Activated CD4-positive, alpha-beta memory T cell treated with anti-CD3 and anti-CD28 coated beads for 36 hours (primary cell): ENCODE results near the gene DMAP1. TPM values are rescaled to one million over a fixed set of nuclear protein-coding genes. Genes with fewer than 3 reads are reported as not detected.

ENCODE experiments used
- CTCF ChIA-PET: fragments of 350-600 bp; sonication (Branson Sonifier 250); formaldehyde crosslinking; loops from one replicate; lab custom pipeline; 2021; ENCODE audit warnings: antibody characterized with exemption, inconsistent platforms; lab: Charles Lee
- POLR2A ChIA-PET: fragments of 350-600 bp; sonication (Branson Sonifier 250); formaldehyde crosslinking; loops from one replicate; lab custom pipeline; 2021; ENCODE audit warnings: antibody characterized with exemption; lab: Charles Lee
- DNase-seq: peaks from one replicate; pipeline ENCODE4 v3.0.0-alpha.2; 2020
- H3K27ac Mint-ChIP-seq: one replicate; pipeline ENCODE4 v1.8.0; 2021; ENCODE audit warnings: mixed read lengths
- H3K27me3 Mint-ChIP-seq: one replicate; pipeline ENCODE4 v1.8.0; 2021; ENCODE audit warnings: mixed read lengths
- H3K36me3 Mint-ChIP-seq: one replicate; pipeline ENCODE4 v1.8.0; 2021; ENCODE audit warnings: mixed read lengths
- H3K4me1 Mint-ChIP-seq: one replicate; pipeline ENCODE4 v1.8.0; 2021; ENCODE audit warnings: low read depth, mixed read lengths
- H3K4me3 Mint-ChIP-seq: one replicate; pipeline ENCODE4 v1.8.0; 2021; ENCODE audit warnings: mild to moderate bottlenecking, mixed read lengths
- H3K9me3 Mint-ChIP-seq: one replicate; pipeline ENCODE4 v1.8.0; 2021; ENCODE audit warnings: mixed read lengths
- intact Hi-C: fragments of 100-400 bp; cut with micrococcal nuclease; formaldehyde crosslinking; loops from one replicate; pipeline ENCODE4 v1.15.1; 2023
- total RNA-seq, 2 experiments: library from RNA; stranded (reverse); gene quantifications; one replicate each; pipeline ENCODE4 v1.2.3, GENCODE V29; 2021

Gene DMAP1
- total RNA-seq, 2 experiments from 2014 or later: 31.1 to 32.8 TPM

GRCh38 chr1:44244986-44245385 is 31.7 kb downstream of the DMAP1 start:
- Mint-ChIP-seq H3K27me3 (no peaks in the 10 kb centered on the region), H3K4me3 (no peak overlapping the region), H3K36me3 (no peaks in the 10 kb centered on the region), H3K27ac (no peak overlapping the region), H3K4me1 (no peaks in the 10 kb centered on the region), H3K9me3 (no peaks in the 10 kb centered on the region)
- intact Hi-C loops: no loop called here
- POLR2A ChIA-PET: no interaction called here
- CTCF ChIA-PET: no interaction called here
- no peak for DNase-seq

DNA sequence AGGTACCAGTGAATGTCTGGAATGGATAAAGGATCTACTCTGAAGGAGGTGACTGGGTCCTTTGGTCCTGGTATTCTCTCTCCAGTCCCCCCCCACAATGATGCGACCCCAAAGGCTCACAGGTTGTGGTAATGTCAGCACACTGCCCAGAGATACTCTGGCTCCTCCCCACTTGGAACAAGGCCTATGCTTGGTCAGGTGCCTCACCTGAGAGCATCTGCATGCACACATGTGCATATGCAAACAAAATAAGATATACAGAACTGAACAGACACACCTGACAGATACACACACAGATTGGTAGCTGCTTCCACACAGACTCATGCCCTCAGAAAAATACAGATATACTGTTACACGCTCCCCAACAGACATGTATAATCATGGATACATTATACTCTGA is 33.5 kb downstream of the DMAP1 start:
- no peaks in the 10 kb centered on the region for H3K36me3 Mint-ChIP-seq
- H3K9me3 Mint-ChIP-seq: no peaks in the 10 kb centered on the region
- ChIA-PET POLR2A (no interaction called here), CTCF (interaction anchor here (1.0 kb wide), 1 partner anchor 71 kb away, joined by 3 read pairs; no protein-coding TSS in a partner anchor)
- H3K4me1 Mint-ChIP-seq: no peaks in the 10 kb centered on the region
- DNase-seq: no peak
- no peaks in the 10 kb centered on the region for H3K27me3 Mint-ChIP-seq
- no peak overlapping the region for H3K4me3 Mint-ChIP-seq
- intact Hi-C loops: no loop called here
- no peak overlapping the region for H3K27ac Mint-ChIP-seq

DNA sequence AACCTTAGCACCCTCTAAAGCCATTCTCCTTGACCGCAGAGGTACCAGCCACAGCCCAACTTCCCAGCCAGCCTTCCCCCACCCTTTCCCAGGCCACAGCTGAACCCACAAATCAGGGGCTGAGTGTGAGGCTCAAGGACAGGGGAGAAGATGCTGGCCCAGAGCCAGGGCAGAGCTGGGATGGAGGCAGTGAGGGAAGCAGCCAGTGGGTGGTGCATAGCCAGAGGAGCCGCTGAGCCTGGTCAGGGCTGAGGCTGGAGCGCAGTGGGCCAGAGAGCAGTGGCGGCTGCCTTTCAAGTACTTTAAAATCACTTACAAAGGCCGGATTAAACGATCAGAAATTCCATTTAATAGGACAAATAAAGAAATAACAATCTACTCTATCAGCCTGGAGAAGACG is 36.3 kb downstream of the DMAP1 start:
- Mint-ChIP-seq H3K4me3 (no peak overlapping the region), H3K36me3 (no peaks in the 10 kb centered on the region), H3K9me3 (no peaks in the 10 kb centered on the region), H3K4me1 (no peaks in the 10 kb centered on the region), H3K27me3 (no peaks in the 10 kb centered on the region), H3K27ac (no peak overlapping the region)
- intact Hi-C loops: no loop called here
- ChIA-PET POLR2A (no interaction called here), CTCF (interaction anchor here (1.2 kb wide), 1 partner anchor 32 kb away, joined by 4 read pairs; no protein-coding TSS in a partner anchor)
- no peak for DNase-seq

DNA sequence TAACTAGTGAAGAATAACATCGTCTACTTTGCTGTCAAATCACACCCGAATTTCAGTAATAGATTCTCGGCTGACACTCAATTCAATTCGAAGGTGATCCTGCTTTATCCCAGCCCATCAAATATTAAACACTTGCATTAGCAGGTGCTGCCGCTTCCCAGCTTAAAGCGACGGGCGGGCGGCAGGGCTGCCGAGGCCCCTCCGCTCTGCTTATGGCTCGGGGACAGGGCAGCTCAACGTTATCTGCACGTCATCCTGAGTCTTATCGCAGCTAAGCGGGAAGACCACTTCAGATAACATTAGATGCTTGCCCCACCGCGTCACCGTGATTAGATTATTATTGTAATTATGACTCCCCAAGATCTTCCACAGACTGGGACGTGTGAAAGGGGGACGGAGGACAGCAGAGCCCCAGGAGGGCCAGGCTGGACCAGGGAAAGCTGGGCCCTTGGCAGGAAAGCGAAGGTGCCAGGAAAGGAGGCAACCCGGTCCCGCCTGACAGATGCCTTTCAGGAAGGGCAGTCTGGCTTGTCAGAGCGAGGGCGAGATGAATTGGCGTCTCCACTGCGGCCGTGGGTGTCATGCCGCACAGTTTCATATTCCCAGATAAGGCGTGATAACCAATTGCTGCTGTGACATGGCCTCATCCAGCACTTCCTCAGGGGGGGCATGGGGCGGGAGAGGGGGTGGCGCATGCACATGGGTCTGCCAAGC is 37.0 kb downstream of the DMAP1 start:
- CTCF ChIA-PET: no interaction called here
- Mint-ChIP-seq H3K4me3 (no peak overlapping the region), H3K27me3 (no peaks in the 10 kb centered on the region), H3K36me3 (no peaks in the 10 kb centered on the region), H3K4me1 (no peaks in the 10 kb centered on the region), H3K27ac (no peak overlapping the region), H3K9me3 (no peaks in the 10 kb centered on the region)
- intact Hi-C loops: no loop called here
- DNase-seq: no peak
- POLR2A ChIA-PET: no interaction called here

DNA sequence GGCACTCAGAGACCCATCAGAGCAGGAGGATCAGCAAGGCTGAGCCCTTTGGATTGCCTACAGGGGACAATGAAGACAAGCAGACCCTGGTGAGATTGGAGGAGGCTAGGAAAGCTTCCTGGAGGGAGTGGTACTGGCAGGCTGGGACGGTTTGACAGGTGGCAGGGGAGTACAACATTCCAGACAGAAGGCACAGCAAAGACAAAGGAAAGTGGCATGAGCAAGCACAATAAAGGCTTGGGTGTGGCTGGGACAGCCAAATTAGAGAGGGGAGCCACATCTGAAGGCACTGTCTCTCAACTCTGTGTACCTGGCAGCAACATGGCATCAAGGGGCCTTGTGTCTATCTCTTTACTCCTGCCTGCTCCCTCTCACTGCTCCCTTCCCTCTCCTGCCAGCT is 38.2 kb downstream of the DMAP1 start:
- DNase-seq: no peak
- ChIA-PET CTCF (no interaction called here), POLR2A (no interaction called here)
- Mint-ChIP-seq H3K4me3 (no peak overlapping the region), H3K9me3 (no peaks in the 10 kb centered on the region), H3K36me3 (no peaks in the 10 kb centered on the region), H3K27ac (no peak overlapping the region), H3K27me3 (no peaks in the 10 kb centered on the region), H3K4me1 (no peaks in the 10 kb centered on the region)
- intact Hi-C loops: no loop called here

DNA sequence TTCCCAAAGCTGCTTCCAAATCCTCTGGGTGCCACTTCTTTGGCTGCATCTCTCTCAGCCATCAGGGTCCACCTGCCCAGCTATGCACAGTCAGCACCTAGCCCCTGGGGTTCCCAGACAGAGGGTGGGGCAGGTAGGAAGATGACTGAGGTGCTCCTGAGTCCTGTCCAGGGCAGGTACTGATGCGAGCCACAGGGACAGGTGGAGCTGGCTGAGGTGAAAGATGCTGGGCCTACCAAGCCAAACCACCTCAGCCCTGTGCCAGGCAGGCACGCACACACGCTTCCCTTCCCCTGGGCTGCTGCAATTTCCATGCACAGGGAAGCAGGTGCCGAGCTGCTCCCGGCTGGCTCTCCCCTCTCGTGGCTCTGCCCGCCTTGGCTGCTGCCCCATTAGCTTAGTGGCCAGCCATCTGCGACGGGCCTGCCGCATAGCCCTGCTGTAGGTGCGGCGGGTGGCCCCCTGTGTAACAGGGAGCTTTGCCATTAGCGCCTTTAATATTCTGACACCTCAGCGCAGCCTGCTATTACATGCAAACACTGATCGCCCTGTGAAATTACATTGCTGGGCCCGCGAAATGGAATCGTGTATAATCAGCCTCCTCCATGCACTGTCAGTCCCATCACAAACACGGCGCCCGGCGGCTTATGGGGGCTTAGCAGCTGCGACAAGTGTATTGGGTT is 38.9 kb downstream of the DMAP1 start:
- ChIA-PET CTCF (interaction anchor here (0.5 kb wide), 1 partner anchor 1625 kb away, joined by 3 read pairs; no protein-coding TSS in a partner anchor), POLR2A (no interaction called here)
- no peaks in the 10 kb centered on the region for H3K27me3 Mint-ChIP-seq
- no peaks in the 10 kb centered on the region for H3K9me3 Mint-ChIP-seq
- intact Hi-C loops: no loop called here
- H3K36me3 Mint-ChIP-seq: no peaks in the 10 kb centered on the region
- DNase-seq: no peak
- no peak overlapping the region for H3K27ac Mint-ChIP-seq
- no peak overlapping the region for H3K4me3 Mint-ChIP-seq
- no peaks in the 10 kb centered on the region for H3K4me1 Mint-ChIP-seq

DNA sequence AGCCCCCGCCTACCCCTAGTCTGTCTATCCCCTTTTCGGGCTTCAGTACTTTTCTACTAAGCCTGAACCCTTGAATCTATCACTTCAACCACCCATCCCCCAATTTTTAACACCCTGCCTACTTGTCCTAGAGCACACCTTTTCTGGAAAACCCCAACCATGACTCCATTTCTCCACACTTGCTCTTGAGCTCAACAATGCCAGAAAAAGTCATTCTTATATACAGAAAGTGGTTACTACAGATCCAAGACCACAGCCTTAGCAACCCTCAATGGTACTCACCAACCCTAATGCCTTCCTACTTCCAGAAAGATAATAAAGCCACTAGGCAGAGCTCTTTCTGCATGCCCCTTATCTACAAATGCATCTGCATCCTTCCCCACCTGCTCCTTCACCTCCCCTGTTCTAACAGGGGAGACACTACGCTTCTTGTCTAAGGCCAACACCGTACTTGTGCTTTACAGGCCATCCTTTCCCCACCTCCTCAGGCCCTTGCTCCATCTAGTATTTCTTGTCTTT is 41.2 kb downstream of the DMAP1 start:
- Mint-ChIP-seq H3K36me3 (no peaks in the 10 kb centered on the region), H3K27me3 (no peaks in the 10 kb centered on the region), H3K9me3 (no peaks in the 10 kb centered on the region), H3K4me3 (no peak overlapping the region), H3K4me1 (no peaks in the 10 kb centered on the region), H3K27ac (no peak overlapping the region)
- CTCF ChIA-PET: interaction anchor here (0.6 to 1.8 kb wide), 3 partner anchors 14 to 410 kb away, joined by 3 to 5 read pairs (median 3); no protein-coding TSS in a partner anchor
- intact Hi-C loops: no loop called here
- POLR2A ChIA-PET: no interaction called here
- peak; percentile 13 for DNase-seq

DNA sequence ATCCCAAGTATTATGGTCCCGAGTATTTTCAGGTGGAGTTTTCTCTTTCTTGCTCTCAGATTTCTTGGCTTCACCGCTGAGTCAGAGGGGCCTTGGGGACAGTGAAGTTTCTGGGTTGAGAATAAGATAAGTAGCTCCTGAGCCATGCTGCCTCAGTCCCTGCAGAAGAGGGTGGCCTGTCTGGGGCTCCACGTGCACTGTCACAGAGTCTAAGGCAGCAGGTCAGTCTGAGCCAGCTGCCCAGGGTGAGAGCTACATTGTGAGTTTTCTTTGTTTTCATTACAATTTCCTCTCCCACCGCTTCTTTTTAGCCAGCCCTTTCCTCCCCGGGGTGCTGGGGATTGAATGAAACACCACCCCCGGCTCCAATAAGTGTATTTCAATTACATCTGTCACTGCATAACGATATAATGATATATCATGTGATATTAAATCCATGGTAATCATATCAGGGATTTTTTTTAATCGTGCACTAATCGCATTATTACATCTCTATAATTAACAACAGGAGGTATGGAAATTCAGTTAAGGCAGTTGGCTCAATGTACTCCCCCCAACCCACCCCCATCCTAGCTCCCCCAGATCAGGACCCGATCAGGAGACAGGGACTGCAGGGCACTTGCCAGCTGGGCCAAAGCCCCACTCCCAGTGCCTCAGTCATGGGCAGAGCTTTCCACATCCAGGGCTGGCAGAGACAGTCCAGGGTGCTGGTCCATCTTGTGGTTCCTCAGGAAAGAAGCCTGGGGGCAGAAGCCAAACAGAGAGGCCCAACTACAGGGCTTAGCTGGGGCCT is 43.7 kb downstream of the DMAP1 start:
- Mint-ChIP-seq H3K27me3 (no peaks in the 10 kb centered on the region), H3K9me3 (no peaks in the 10 kb centered on the region), H3K4me1 (no peaks in the 10 kb centered on the region), H3K36me3 (peaks cover 2% of the 10 kb centered on the region), H3K27ac (no peak overlapping the region), H3K4me3 (no peak overlapping the region)
- no peak for DNase-seq
- intact Hi-C loops: no loop called here
- ChIA-PET POLR2A (interaction anchor here (0.7 to 1.0 kb wide), 2 partner anchors 41 to 44 kb away, joined by 3 read pairs; partner anchors contain the start of gene DMAP1), CTCF (interaction anchor here (0.7 to 1.1 kb wide), 2 partner anchors 39 to 252 kb away, joined by 3 read pairs; no protein-coding TSS in a partner anchor)

GRCh38 chr1:44259090-44259489 is 45.8 kb downstream of the DMAP1 start:
- no peak overlapping the region for H3K27ac Mint-ChIP-seq
- intact Hi-C loops: no loop called here
- POLR2A ChIA-PET: no interaction called here
- no peaks in the 10 kb centered on the region for H3K4me1 Mint-ChIP-seq
- CTCF ChIA-PET: no interaction called here
- no peaks in the 10 kb centered on the region for H3K27me3 Mint-ChIP-seq
- H3K9me3 Mint-ChIP-seq: no peaks in the 10 kb centered on the region
- H3K36me3 Mint-ChIP-seq: peaks cover 2% of the 10 kb centered on the region
- no peak for DNase-seq
- H3K4me3 Mint-ChIP-seq: no peak overlapping the region

DNA sequence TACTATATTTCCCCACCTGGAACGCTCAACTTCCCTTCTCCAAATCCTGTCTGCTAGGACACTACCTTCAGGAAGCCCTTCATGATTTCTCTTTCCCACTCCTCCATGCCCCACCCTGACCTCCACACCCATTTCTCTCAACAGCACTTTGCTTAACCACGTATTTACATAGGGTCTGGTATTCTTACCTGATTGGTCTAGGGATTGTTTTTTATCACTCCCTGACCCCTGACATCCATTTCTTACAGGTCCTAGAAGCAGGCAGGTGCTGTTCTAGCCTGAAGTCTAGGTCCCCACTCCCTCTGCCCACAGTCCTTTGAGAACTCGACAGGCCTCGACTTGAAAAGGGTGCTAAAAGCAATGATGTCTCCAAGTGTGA is 47.5 kb downstream of the DMAP1 start:
- H3K4me3 Mint-ChIP-seq: no peak overlapping the region
- H3K9me3 Mint-ChIP-seq: no peaks in the 10 kb centered on the region
- intact Hi-C loops: no loop called here
- peaks cover 5% of the 10 kb centered on the region for H3K4me1 Mint-ChIP-seq
- H3K27me3 Mint-ChIP-seq: no peaks in the 10 kb centered on the region
- DNase-seq: no peak
- H3K36me3 Mint-ChIP-seq: peaks cover 2% of the 10 kb centered on the region
- no peak overlapping the region for H3K27ac Mint-ChIP-seq
- POLR2A ChIA-PET: no interaction called here
- CTCF ChIA-PET: no interaction called here

- Mint-ChIP-seq H3K27me3 (no peaks in the 10 kb centered on the region), H3K4me3 (no peak overlapping the region), H3K4me1 (peaks cover 5% of the 10 kb centered on the region), H3K27ac (no peak overlapping the region), H3K36me3 (peaks cover 2% of the 10 kb centered on the region), H3K9me3 (no peaks in the 10 kb centered on the region)
- CTCF ChIA-PET: no interaction called here
- intact Hi-C loops: no loop called here
- POLR2A ChIA-PET: no interaction called here
- DNase-seq: no peak
These were observed 48.0 kb downstream of the DMAP1 start for GRCh38 chr1:44261171-44261817.
